ENCODE measurements around the gene ADAMTS4. TPM values are rescaled to one million over a fixed set of nuclear protein-coding genes. Genes with fewer than 3 reads are reported as not detected.
A peak's percentile ranks its signal among the peaks of the same experiment; 100 is the strongest.

The ADAMTS4 gene
- total RNA-seq, 1 donor from 2014 or later = 6.8 TPM

- TF ChIP-seq, protein P1, sequence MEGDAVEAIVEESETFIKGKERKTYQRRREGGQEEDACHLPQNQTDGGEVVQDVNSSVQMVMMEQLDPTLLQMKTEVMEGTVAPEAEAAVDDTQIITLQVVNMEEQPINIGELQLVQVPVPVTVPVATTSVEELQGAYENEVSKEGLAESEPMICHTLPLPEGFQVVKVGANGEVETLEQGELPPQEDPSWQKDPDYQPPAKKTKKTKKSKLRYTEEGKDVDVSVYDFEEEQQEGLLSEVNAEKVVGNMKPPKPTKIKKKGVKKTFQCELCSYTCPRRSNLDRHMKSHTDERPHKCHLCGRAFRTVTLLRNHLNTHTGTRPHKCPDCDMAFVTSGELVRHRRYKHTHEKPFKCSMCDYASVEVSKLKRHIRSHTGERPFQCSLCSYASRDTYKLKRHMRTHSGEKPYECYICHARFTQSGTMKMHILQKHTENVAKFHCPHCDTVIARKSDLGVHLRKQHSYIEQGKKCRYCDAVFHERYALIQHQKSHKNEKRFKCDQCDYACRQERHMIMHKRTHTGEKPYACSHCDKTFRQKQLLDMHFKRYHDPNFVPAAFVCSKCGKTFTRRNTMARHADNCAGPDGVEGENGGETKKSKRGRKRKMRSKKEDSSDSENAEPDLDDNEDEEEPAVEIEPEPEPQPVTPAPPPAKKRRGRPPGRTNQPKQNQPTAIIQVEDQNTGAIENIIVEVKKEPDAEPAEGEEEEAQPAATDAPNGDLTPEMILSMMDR (IDR thresholded peaks at IDR 0.05; ENCODE audit: unreplicated experiment) = no peak
- Mint-ChIP-seq H3K27ac (peak overlapping the region; percentile 89), H3K36me3 (peaks cover 32% of the 10 kb centered on the region), H3K27me3 (ENCODE audit: low read depth) (no peaks in the 10 kb centered on the region), H3K4me3 (peak overlapping the region; percentile 87), H3K4me1 (peaks cover 33% of the 10 kb centered on the region), H3K9me3 (no peaks in the 10 kb centered on the region)
- DNase-seq (ENCODE audit: low spot score in 2 of 2, unreplicated experiment in 2 of 2) = no peak
Measured at GRCh38 chr1:161158316-161159010, 40.4 kb downstream of the ADAMTS4 start.

GRCh38 chr1:161157867-161158266 lies 41.0 kb downstream of the ADAMTS4 start:
- Mint-ChIP-seq H3K36me3 (peaks cover 26% of the 10 kb centered on the region), H3K27ac (no peak overlapping the region), H3K4me1 (peaks cover 33% of the 10 kb centered on the region), H3K9me3 (no peaks in the 10 kb centered on the region), H3K4me3 (peak overlapping the region; percentile 14), H3K27me3 (ENCODE audit: low read depth) (no peaks in the 10 kb centered on the region)
- no peak for DNase-seq (ENCODE audit: low spot score in 2 of 2, unreplicated experiment in 2 of 2)
- TF ChIP-seq, protein P1 (IDR thresholded peaks at IDR 0.05; ENCODE audit: unreplicated experiment) = no peak

GRCh38 chr1:161153682-161154337 lies 45.0 kb downstream of the ADAMTS4 start, which contains the start of gene UFC1:
Gene UFC1, plus strand, starts transcription at chr1:161153978. Its CDS starts 20 bp downstream, at chr1:161153998.
- Mint-ChIP-seq H3K4me3 (peak within 1 kb of the TSS; percentile 99), H3K4me1 (peaks cover 12% of the 10 kb centered on the region), H3K27me3 (ENCODE audit: low read depth) (no peaks in the 10 kb centered on the region), H3K9me3 (no peaks in the 10 kb centered on the region), H3K36me3 (peaks cover 11% of the 10 kb centered on the region), H3K27ac (peak within 1 kb of the TSS; percentile 99)
- peak in 1 of 2 experiments; percentile 75 for DNase-seq (ENCODE audit: low spot score in 2 of 2, unreplicated experiment in 2 of 2)
- TF ChIP-seq, protein P1 (IDR thresholded peaks at IDR 0.05; ENCODE audit: unreplicated experiment) = no peak

DNA sequence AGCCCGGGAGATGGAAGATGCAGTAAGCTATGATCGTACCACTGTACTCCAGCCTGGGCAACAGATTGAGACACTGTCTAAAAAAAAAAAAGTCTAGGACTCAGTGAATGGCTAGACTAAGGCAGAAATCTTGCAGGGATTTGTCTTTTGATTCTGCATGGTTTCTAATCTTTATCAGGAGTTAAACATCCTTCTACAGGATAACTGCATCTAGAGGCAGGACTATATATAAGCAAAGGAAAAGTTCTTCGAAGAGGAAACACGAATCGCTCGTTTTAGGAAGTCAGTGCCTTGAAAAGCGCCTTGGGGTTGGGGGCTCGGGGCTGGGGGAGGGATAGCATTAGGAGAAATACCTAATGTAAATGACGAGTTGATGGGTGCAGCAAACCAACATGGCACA lies 45.7 kb downstream of the ADAMTS4 start:
- Mint-ChIP-seq H3K4me3 (peak overlapping the region; percentile 99), H3K27me3 (ENCODE audit: low read depth) (no peaks in the 10 kb centered on the region), H3K9me3 (no peaks in the 10 kb centered on the region), H3K27ac (peak overlapping the region; percentile 99), H3K36me3 (peaks cover 11% of the 10 kb centered on the region), H3K4me1 (peaks cover 10% of the 10 kb centered on the region)
- no peak for DNase-seq (ENCODE audit: low spot score in 2 of 2, unreplicated experiment in 2 of 2)
- TF ChIP-seq, protein P1 (IDR thresholded peaks at IDR 0.05; ENCODE audit: unreplicated experiment) = no peak

- Mint-ChIP-seq H3K4me1 (no peaks in the 10 kb centered on the region), H3K4me3 (no peak overlapping the region), H3K36me3 (no peaks in the 10 kb centered on the region), H3K27ac (no peak overlapping the region), H3K27me3 (ENCODE audit: low read depth) (no peaks in the 10 kb centered on the region), H3K9me3 (no peaks in the 10 kb centered on the region)
- DNase-seq (ENCODE audit: low spot score in 2 of 2, unreplicated experiment in 2 of 2) = no peak
- TF ChIP-seq, protein P1 (IDR thresholded peaks at IDR 0.05; ENCODE audit: unreplicated experiment) = no peak
Measured at GRCh38 chr1:161145832-161146231, 53.0 kb downstream of the ADAMTS4 start.
